ENCODE data around the gene CORO2A.

The CORO2A gene

GRCh38 chr9:98074115-98074990 lies 118.1 kb downstream of the CORO2A start:
- DNase-seq (ENCODE audit: low read depth) = no peak
- TF ChIP-seq CTCF (IDR thresholded peaks at IDR 0.05; ENCODE audit: control insufficient read depth, insufficient read depth, low read depth, low read length, missing control alignments) = peak; percentile 97
- no peak overlapping the region for H3K4me3 ChIP-seq (ENCODE audit: control insufficient read depth, low read depth, low read length)

- H3K4me3 ChIP-seq (ENCODE audit: control insufficient read depth, low read depth, low read length) = no peak overlapping the region
- TF ChIP-seq CTCF (IDR thresholded peaks at IDR 0.05; ENCODE audit: control insufficient read depth, insufficient read depth, low read depth, low read length, missing control alignments) = no peak
- no peak for DNase-seq (ENCODE audit: low read depth)
Measured at GRCh38 chr9:98071737-98072136, 120.7 kb downstream of the CORO2A start.
